Measurements from ENCODE around the gene GLIPR1.
"Not testable (repeated sequence)": the region's sequence is repeated elsewhere in the genome, so short reads cannot be mapped to it uniquely, and the experiment has no call there.

The GLIPR1 gene

DNA sequence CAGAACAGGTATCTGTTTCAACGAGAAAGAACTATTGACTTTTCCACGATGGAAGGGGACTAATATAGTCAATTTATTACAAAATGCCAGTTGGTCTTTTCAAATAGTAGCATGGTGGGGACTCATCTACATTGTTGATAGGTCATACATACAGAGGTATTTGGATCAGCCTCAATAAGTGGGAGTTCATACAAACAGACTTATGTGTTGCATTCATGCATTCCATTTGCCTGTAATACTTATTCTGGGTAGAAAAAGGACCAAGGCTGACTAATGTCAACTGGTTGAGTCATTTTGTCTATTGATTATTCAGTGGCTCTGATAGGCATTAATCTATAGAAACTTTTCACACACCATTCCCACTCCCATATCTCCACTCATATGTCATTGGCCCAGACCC is 41.5 kb upstream of the GLIPR1 start:
- no peak overlapping the region for H4K91ac ChIP-seq (ENCODE audit: low read depth, low read length, poor library complexity)
- H2BK120ac ChIP-seq (ENCODE audit: low read depth, low read length): no peak overlapping the region

DNA sequence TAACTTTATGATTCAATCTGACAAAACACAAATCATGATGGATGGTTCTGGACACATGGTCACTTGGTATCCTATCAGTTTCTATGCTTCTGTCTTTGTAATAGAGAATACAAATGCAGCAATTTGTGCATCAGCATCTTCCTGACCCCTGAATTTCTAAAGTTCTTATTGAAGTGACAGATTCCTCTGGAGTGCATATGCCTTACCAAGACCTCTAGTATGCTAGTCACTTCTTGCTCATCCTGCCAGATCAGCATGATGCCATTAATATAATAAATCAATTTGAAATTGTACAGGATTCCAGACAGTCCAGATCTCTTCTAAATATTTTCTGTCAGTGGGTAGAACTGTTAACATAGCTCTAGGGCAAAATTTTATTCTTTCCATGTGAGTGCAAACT is 40.6 kb upstream of the GLIPR1 start:
- Histone ChIP-seq H3K36me3 (replicated peaks in 1 of 2; ENCODE audit: control insufficient read depth in 2 of 2, insufficient read depth in 2 of 2, low read length in 2 of 2) (no peaks in the 10 kb centered on the region), H2BK120ac (ENCODE audit: low read depth, low read length) (no peak overlapping the region), H3K9ac (ENCODE audit: low read depth, low read length, poor library complexity) (no peak overlapping the region), H3K18ac (ENCODE audit: low read length) (no peak overlapping the region), H2BK12ac (ENCODE audit: low read length) (no peak overlapping the region), H2AFZ (ENCODE audit: low read length) (no peak overlapping the region), H4K91ac (ENCODE audit: low read depth, low read length, poor library complexity) (no peak overlapping the region), H3K9me3 (replicated peaks in 1 of 2; ENCODE audit: control insufficient read depth in 2 of 2, insufficient read depth in 1 of 2, low read depth in 1 of 2, low read length in 2 of 2) (peaks cover 0 to 4% of the 10 kb centered on the region in 2 donors), H2BK15ac (ENCODE audit: low read length) (no peak overlapping the region), H3K23ac (ENCODE audit: low read depth, low read length, poor library complexity) (no peak overlapping the region), H4K8ac (ENCODE audit: low read depth, low read length) (no peak overlapping the region), H3K79me1 (ENCODE audit: low read depth, low read length) (no peaks in the 10 kb centered on the region), H2BK5ac (ENCODE audit: low read length) (no peak overlapping the region), H3K27ac (replicated peaks; ENCODE audit: low read length) (no peak overlapping the region), H2AK5ac (ENCODE audit: low read depth, low read length) (no peak overlapping the region), H3K4me1 (ENCODE audit: control insufficient read depth in 2 of 2, insufficient read depth in 1 of 2, low read depth in 1 of 2, low read length in 2 of 2) (no peaks in the 10 kb centered on the region), H3K27me3 (ENCODE audit: control insufficient read depth in 3 of 3, insufficient read depth in 3 of 3, low read depth in 1 of 3, low read length in 3 of 3) (no peaks in the 10 kb centered on the region), H3K4ac (ENCODE audit: low read length) (no peak overlapping the region), H3K4me2 (ENCODE audit: insufficient read depth, low read length, poor library complexity, severe bottlenecking) (no peak overlapping the region), H3K4me3 (ENCODE audit: low read length in 2 of 2) (no peak overlapping the region), H3K14ac (ENCODE audit: low read length) (no peak overlapping the region)
- no peak for DNase-seq (ENCODE audit: low spot score)

More for the DNA sequence above, 41.5 kb upstream of the GLIPR1 start:
- H4K8ac ChIP-seq (ENCODE audit: low read depth, low read length): no peak overlapping the region
- no CpG with 5 or more reads among the region's 2 CpGs for WGBS, 2 donors (ENCODE audit: extremely low coverage in 2 of 2, insufficient read length in 2 of 2, insufficient replicate concordance in 1 of 2)
- H3K27me3 ChIP-seq (ENCODE audit: control insufficient read depth in 3 of 3, insufficient read depth in 3 of 3, low read depth in 1 of 3, low read length in 3 of 3): no peaks in the 10 kb centered on the region
- H3K4me2 ChIP-seq (ENCODE audit: insufficient read depth, low read length, poor library complexity, severe bottlenecking): no peak overlapping the region
- H2BK5ac ChIP-seq (ENCODE audit: low read length): no peak overlapping the region
- H3K23ac ChIP-seq (ENCODE audit: low read depth, low read length, poor library complexity): no peak overlapping the region
- no peak overlapping the region for H3K14ac ChIP-seq (ENCODE audit: low read length)
- H3K9me3 ChIP-seq (replicated peaks in 1 of 2; ENCODE audit: control insufficient read depth in 2 of 2, insufficient read depth in 1 of 2, low read depth in 1 of 2, low read length in 2 of 2): peaks cover 0 to 4% of the 10 kb centered on the region in 2 donors
- H3K18ac ChIP-seq (ENCODE audit: low read length): no peak overlapping the region
- no peak overlapping the region for H3K27ac ChIP-seq (replicated peaks; ENCODE audit: low read length)
- H3K4me3 ChIP-seq (ENCODE audit: low read length in 2 of 2): no peak overlapping the region
- no peak for DNase-seq (ENCODE audit: low spot score)
- H3K79me1 ChIP-seq (ENCODE audit: low read depth, low read length): no peaks in the 10 kb centered on the region
- no peak overlapping the region for H3K4ac ChIP-seq (ENCODE audit: low read length)
- H2BK15ac ChIP-seq (ENCODE audit: low read length): no peak overlapping the region
- H2BK12ac ChIP-seq (ENCODE audit: low read length): no peak overlapping the region
- H3K9ac ChIP-seq (ENCODE audit: low read depth, low read length, poor library complexity): no peak overlapping the region
- no peaks in the 10 kb centered on the region for H3K4me1 ChIP-seq (ENCODE audit: control insufficient read depth in 2 of 2, insufficient read depth in 1 of 2, low read depth in 1 of 2, low read length in 2 of 2)
- H3K36me3 ChIP-seq (replicated peaks in 1 of 2; ENCODE audit: control insufficient read depth in 2 of 2, insufficient read depth in 2 of 2, low read length in 2 of 2): no peaks in the 10 kb centered on the region
- no peak overlapping the region for H2AK5ac ChIP-seq (ENCODE audit: low read depth, low read length)
- H2AFZ ChIP-seq (ENCODE audit: low read length): no peak overlapping the region

DNA sequence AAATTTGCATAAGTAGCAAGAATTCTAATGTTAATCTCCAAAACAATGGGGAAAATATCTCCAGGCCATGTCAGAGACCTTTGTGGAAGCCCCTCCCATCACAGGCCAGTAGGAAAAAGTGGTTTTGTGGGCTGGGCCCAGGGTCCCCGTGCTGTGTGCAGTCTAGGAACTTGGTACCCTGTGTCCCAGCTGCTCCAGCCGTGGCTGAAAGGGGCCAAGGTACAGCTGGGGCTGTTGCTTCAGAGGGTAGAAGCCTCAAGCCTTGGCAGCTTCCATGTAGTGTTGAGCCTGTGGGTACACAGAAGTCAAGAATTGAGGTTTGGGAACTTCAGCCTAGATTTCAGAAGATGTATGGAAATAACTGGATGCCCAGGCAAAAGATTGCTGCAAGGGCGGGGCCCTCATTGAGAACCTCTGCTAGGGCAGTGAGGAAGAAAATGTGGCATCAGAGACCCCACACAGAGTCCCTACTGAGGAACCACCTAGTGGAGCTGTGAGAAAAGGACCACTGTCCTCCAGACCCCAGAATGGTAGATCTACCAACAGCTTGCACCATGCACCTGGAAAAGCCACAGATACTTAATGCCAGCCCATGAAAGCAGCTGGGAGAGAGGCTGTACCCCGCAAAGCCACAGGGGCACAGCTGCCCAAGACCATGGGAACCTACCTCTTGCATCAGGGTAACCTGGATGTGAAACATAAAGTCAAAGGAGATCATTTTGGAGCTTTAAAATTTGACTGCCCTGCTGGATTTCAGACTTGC is 38.7 kb upstream of the GLIPR1 start:
- not testable (repeated sequence) for H2BK12ac ChIP-seq (ENCODE audit: low read length); H2AFZ ChIP-seq (ENCODE audit: low read length); H2BK120ac ChIP-seq (ENCODE audit: low read depth, low read length); H3K4me1 ChIP-seq (ENCODE audit: control insufficient read depth in 2 of 2, insufficient read depth in 1 of 2, low read depth in 1 of 2, low read length in 2 of 2); H3K4me3 ChIP-seq (ENCODE audit: low read length in 2 of 2); H3K4me2 ChIP-seq (ENCODE audit: insufficient read depth, low read length, poor library complexity, severe bottlenecking); H2AK5ac ChIP-seq (ENCODE audit: low read depth, low read length); H3K36me3 ChIP-seq (replicated peaks in 1 of 2; ENCODE audit: control insufficient read depth in 2 of 2, insufficient read depth in 2 of 2, low read length in 2 of 2); H2BK15ac ChIP-seq (ENCODE audit: low read length); H3K9me3 ChIP-seq (replicated peaks in 1 of 2; ENCODE audit: control insufficient read depth in 2 of 2, insufficient read depth in 1 of 2, low read depth in 1 of 2, low read length in 2 of 2); H3K27ac ChIP-seq (replicated peaks; ENCODE audit: low read length); H2BK5ac ChIP-seq (ENCODE audit: low read length); H4K91ac ChIP-seq (ENCODE audit: low read depth, low read length, poor library complexity); H3K79me1 ChIP-seq (ENCODE audit: low read depth, low read length); H3K4ac ChIP-seq (ENCODE audit: low read length); H3K14ac ChIP-seq (ENCODE audit: low read length); H3K27me3 ChIP-seq (ENCODE audit: control insufficient read depth in 3 of 3, insufficient read depth in 3 of 3, low read depth in 1 of 3, low read length in 3 of 3); H4K8ac ChIP-seq (ENCODE audit: low read depth, low read length); H3K9ac ChIP-seq (ENCODE audit: low read depth, low read length, poor library complexity); H3K23ac ChIP-seq (ENCODE audit: low read depth, low read length, poor library complexity); DNase-seq (ENCODE audit: low spot score); H3K18ac ChIP-seq (ENCODE audit: low read length)
- no CpG with 5 or more reads among the region's 4 CpGs for WGBS, 2 donors (ENCODE audit: extremely low coverage in 2 of 2, insufficient read length in 2 of 2, insufficient replicate concordance in 1 of 2)

DNA sequence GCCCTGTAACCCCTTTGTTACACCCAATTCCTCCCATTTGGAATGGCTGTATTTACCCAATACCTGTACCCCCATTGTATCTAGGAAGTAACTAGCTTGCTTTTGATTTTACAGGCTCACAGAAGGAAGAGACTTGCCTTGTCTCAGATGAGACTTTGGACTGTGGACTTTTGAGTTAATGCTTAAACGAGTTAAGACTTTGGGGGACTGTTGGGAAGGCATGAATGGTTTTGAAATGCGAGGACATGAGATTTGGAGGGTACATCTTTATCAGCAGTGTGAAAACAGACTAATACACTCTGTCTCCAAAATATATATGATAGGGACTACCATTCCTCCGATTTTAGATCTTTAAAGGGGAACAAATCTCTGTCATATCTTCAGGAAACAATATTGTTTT is 38.1 kb upstream of the GLIPR1 start:
- not testable (repeated sequence) for H3K14ac ChIP-seq (ENCODE audit: low read length); H2BK15ac ChIP-seq (ENCODE audit: low read length); H3K9ac ChIP-seq (ENCODE audit: low read depth, low read length, poor library complexity); H3K4me2 ChIP-seq (ENCODE audit: insufficient read depth, low read length, poor library complexity, severe bottlenecking); H2AK5ac ChIP-seq (ENCODE audit: low read depth, low read length); H4K91ac ChIP-seq (ENCODE audit: low read depth, low read length, poor library complexity); H2BK5ac ChIP-seq (ENCODE audit: low read length); H3K4me1 ChIP-seq (ENCODE audit: control insufficient read depth in 2 of 2, insufficient read depth in 1 of 2, low read depth in 1 of 2, low read length in 2 of 2); DNase-seq (ENCODE audit: low spot score); H3K4me3 ChIP-seq (ENCODE audit: low read length in 2 of 2); H3K18ac ChIP-seq (ENCODE audit: low read length); H2BK12ac ChIP-seq (ENCODE audit: low read length); H2BK120ac ChIP-seq (ENCODE audit: low read depth, low read length); H4K8ac ChIP-seq (ENCODE audit: low read depth, low read length); H3K23ac ChIP-seq (ENCODE audit: low read depth, low read length, poor library complexity); H3K36me3 ChIP-seq (replicated peaks in 1 of 2; ENCODE audit: control insufficient read depth in 2 of 2, insufficient read depth in 2 of 2, low read length in 2 of 2); H3K27ac ChIP-seq (replicated peaks; ENCODE audit: low read length); H3K79me1 ChIP-seq (ENCODE audit: low read depth, low read length); H2AFZ ChIP-seq (ENCODE audit: low read length); H3K9me3 ChIP-seq (replicated peaks in 1 of 2; ENCODE audit: control insufficient read depth in 2 of 2, insufficient read depth in 1 of 2, low read depth in 1 of 2, low read length in 2 of 2); H3K4ac ChIP-seq (ENCODE audit: low read length); H3K27me3 ChIP-seq (ENCODE audit: control insufficient read depth in 3 of 3, insufficient read depth in 3 of 3, low read depth in 1 of 3, low read length in 3 of 3)
- no CpG with 5 or more reads among the region's 3 CpGs for WGBS, 2 donors (ENCODE audit: extremely low coverage in 2 of 2, insufficient read length in 2 of 2, insufficient replicate concordance in 1 of 2)
